ENCODE measurements around the gene SIX5.
"Not testable (repeated sequence)": the region's sequence is repeated elsewhere in the genome, so short reads cannot be mapped to it uniquely, and the experiment has no call there.

The SIX5 gene

GRCh38 chr19:45768984-45769782 is at the start of gene SIX5:
SIX5 (minus strand) TSS chr19:45769252; CDS start chr19:45768844, 408 bp downstream.
- DNase-seq: peak; percentile 91

GRCh38 chr19:45817725-45818301 is 48.8 kb upstream of the SIX5 start:
- DNase-seq: no peak

- peak; percentile 70 for DNase-seq
These were observed 48.1 kb upstream of the SIX5 start for GRCh38 chr19:45817010-45817724.

DNA sequence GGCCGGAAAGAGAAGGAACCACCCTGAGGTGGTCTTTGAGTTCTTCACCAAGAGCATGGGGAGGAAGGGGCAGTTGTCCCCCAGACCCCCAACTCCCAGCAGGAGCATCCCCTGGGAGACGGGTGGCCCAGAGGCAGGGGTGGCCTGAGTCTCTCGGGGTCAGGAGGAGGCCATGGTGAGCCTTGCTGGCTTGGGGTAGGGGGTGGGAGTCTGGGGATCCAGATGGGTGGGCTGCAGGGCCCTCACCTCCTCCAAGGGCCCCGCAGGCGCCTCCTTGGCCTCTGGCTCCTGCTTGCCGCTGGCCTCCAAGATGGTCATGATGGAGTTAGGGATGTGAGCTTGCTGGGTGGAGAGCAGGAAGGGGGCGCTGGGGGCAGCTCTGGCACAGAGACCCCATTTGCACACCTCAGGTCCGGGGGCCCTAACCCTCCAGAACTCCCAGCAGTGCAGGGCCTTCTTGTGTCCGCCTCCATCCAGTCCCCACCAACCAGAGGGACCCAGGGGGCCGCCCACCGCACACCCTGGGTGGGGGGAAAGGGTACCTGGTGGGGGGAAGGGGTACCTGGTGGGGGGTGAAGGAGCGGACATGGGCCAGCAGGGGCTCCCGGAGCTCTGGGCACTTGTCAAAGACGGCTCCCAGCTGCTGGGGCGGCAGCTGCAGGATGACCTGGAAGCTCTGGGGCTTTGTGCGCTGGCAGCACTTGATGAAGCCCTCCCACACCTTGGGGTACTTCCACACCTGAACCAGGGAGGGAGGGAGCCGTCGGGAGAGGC is 47.4 kb upstream of the SIX5 start:
- no peak for DNase-seq

DNA sequence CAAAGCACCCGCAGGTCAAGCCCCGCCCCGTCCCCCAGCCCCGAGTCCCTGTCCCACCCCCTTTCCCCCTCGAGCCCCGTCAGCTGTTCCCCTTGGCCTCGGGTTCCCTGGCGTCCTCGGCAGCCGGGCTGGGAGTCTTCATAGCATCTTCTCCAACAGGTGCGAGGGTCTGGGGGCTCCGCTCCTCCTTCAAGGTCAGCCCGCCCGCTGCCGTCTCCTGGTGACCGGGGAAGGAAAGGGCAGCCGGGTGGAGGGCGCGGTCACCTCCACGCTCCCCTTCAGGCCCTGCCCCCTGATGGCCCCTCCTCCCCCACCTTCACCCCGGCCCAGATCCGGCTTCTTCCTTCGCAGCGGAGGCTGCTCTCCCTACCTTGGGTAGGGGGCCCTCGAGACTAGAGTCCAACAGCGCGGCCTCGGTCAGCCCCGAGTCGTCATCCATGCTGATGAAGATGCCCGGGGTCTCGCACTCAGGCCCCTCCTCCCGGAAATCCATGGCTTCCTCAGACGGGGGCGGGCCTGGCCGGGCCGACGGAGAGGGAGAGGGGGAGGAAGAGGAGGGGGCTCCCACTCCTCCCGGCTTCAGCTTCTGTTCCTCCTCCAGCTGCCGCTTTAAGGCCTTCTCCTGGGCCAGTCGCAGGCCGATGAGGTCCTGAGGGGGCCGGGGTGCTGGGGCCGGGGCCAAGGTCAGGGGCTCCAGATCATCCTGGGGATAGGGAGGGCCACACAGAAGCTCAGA is 46.6 kb upstream of the SIX5 start:
- no peak for DNase-seq

DNA sequence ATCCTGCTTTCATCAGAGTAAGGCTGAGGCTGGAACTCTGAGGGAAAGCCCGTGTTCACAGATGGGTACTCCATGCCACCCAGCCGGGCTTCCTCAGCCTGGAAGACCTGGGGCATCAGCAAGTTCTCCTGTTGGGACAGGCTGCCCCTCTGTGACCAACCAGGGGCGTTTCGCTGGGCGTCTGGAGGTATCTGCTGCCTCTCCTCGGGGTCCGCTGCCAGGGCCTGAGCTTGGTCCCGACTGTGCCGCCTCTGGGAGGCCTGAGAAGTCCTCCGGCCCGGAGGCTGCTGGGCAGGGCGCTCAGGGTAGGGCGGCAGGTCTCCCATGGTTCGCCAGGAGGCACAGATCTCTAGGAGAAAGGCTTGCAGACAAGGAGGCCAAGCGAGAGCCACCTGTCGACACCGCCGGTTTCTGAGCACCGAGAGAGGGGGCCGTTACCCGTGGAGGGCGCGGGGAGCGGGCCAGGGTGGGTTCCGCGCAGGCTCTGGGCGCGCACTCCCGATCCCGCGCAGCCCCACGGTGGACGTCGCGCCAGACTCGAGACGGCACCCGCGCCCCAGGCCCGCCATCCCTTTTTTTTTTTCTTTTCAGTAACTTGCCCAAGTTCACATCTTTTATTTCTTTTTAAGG is 45.9 kb upstream of the SIX5 start, which contains the start of gene RSPH6A:
RSPH6A (minus strand) TSS at position 458 of the 630 bp plus-strand sequence; CDS start at position 326, 132 bp downstream.
- no peak for DNase-seq

DNA sequence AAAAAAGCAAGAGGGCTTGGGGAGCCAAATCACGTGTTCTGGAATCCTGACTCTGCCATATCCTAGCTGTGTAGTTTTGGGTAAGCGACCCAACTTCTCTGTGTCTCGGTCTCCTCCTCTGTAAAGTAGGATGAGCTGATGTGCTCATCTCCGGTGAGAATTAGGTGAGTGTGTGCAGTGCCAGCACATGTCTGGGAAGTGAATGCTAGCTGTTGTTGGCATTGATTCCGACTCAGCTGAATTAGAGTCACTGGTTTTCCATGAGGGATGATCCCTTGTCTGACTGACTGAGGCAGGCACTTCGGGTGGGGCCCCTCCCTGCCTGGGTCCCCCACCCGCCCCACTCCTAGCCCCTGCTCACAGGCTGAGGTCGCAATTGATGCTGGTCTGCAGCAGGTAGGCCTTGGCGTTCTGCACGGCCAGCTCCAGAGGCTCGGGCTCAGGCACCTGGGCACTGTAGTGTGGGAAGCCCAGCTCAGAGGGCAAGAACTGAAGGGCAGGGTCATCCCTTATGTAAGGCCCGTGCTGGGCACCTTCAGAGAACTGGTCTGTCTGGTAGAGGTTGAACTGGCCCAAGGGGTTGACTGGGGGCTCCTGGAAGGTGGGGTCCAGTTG is 45.2 kb upstream of the SIX5 start:
- DNase-seq: no peak

GRCh38 chr19:45812297-45812696 is 43.2 kb upstream of the SIX5 start:
- DNase-seq: no peak

- DNase-seq: peak; percentile 45
These were observed 40.6 kb upstream of the SIX5 start for GRCh38 chr19:45809643-45810159.

GRCh38 chr19:45805719-45806118 is 36.7 kb upstream of the SIX5 start:
- DNase-seq: no peak

- no peak for DNase-seq
These were observed 35.8 kb upstream of the SIX5 start for GRCh38 chr19:45804959-45805230.

GRCh38 chr19:45804140-45804958 is 35.3 kb upstream of the SIX5 start:
- no peak for DNase-seq

DNA sequence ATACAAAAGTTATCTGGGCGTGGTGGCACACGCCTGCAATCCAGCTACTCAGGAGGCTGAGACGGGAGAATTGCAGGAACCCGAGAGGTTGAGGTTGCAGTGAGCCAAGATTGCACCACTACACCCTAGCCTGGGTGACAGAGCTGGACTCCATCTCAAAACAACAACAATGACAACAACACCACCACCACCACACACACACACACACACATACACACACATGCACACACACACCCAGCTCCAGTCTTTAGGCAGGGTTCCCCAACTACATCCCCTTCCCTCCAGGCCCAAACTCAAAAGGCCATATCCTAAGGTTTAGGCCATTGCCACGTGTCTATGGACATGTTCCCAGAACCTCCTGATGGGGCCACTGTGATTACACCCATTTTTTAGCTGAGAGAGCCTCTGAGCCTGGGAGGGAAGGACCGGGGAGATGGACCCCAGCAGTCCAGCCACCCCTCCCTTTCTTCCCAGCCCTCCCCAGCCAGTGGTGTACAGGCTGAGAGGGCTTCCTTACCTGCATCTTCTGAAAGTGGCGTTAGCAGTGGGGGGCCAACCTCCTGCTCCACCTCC is 32.6 kb upstream of the SIX5 start:
- DNase-seq: no peak

DNA sequence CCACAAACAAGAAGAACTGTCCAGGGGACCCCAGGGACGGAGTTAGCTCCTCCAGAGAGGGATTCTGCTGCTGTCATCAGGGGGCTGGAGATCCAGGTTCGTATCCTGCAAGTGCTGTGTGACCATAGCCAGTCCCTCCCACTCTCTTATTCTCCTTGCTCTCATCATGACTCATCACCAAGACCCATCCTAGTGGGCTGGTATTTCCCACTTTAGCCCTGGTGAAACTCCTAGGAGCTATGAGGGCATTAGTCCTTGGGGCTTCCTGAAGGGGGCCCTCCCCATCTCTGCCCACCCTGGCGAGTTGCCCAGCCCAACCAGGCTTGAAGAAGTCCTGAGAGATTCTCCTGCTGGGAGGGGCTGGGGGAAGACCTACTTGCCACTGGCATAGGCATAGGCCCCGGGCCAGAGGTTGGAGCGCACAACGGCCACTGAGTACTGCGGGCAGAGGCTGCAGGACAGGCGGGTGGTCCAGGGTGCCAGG is 31.1 kb upstream of the SIX5 start:
- no peak for DNase-seq

GRCh38 chr19:45799541-45799940 is 30.5 kb upstream of the SIX5 start:
- not testable (repeated sequence) for DNase-seq

- peak; percentile 30 for DNase-seq
These were observed 30.0 kb upstream of the SIX5 start for GRCh38 chr19:45798995-45799517.

GRCh38 chr19:45794627-45795026 is 25.6 kb upstream of the SIX5 start:
- no peak for DNase-seq

DNA sequence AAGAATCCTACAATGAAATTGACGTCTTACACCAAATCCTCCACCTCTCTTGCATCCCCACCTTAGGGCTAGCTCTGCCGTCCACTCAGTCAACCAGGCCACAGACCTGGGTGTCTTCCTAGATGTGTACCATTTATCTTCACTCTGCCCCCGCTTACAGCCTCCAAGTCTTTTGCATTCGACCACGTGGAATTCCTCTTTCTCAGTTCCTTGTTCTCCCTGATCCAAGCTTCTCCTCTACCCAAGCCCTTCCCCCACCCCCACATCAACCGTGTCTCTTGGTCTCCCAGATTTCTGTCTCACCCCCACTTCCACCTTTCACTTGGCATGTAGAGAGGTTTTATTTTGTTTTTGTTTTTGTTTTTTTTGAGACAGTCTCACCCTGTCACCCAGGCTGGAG is 24.8 kb upstream of the SIX5 start:
- no peak for DNase-seq

GRCh38 chr19:45793178-45793564 is 24.1 kb upstream of the SIX5 start:
- no peak for DNase-seq
